Body of pancreas (tissue), 4 donors: ENCODE results near the gene DYNLT2B. TPM values are rescaled to one million over a fixed set of nuclear protein-coding genes. Genes with fewer than 3 reads are reported as not detected.
A peak's percentile ranks its signal among the peaks of the same experiment; 100 is the strongest.

Source experiments
- ATAC-seq: fragments of 150-250 bp; one replicate; pipeline ENCODE4 v1.9.1; 2016
- DNase-seq, 4 donors: peaks; one replicate each; pipeline ENCODE4 v3.0.0-alpha.2; 2019
- H3K27ac ChIP-seq, 4 donors: fragments of 200-600 bp; sonication (generic); 1 replicate in 3 of 4; 2 replicates in 1 of 4; pipeline versions ENCODE4 v1.5.1 to v1.6.1; 2016 to 2019; ENCODE audit warnings: mild to moderate bottlenecking in 1 of 4, mixed read lengths in 1 of 4, moderate library complexity in 1 of 4
- H3K27me3 ChIP-seq, 2 donors: fragments of 200-600 bp; sonication (generic); one replicate each; pipeline ENCODE4 v1.6.0; 2016; ENCODE audit warnings: mild to moderate bottlenecking in 1 of 2
- H3K36me3 ChIP-seq, 2 donors: fragments of 200-600 bp; sonication (generic); replicated peaks in 1 of 2; 2 replicates each; pipeline ENCODE4 v1.5.1; 2016; ENCODE audit warnings: low read depth in 2 of 2; ENCODE audit not compliant: insufficient read depth in 1 of 2
- H3K4me1 ChIP-seq: fragments of 200-600 bp; sonication (generic); one replicate; pipeline ENCODE4 v1.6.0; 2016
- H3K4me3 ChIP-seq, 2 donors: fragments of 200-600 bp; sonication (generic); 1 replicate in 1 of 2; 2 replicates in 1 of 2; pipeline ENCODE4 v1.5.1; 2016 to 2019
- H3K9me3 ChIP-seq, 3 donors: fragments of 200-600 bp; sonication (generic); 1 replicate in 2 of 3; 2 replicates in 1 of 3; pipeline ENCODE4 v1.5.1; 2016
- POLR2A ChIP-seq, 3 donors: fragments of 450-650 bp; IDR thresholded peaks; one replicate each; pipeline ENCODE4 v1.6.1; 2016; ENCODE audit warnings: antibody characterized with exemption in 3 of 3, mild to moderate bottlenecking in 2 of 3
- WGBS, 2 donors: methylation state at CpG; one replicate each; pipeline ENCODE4 v1.1.5; 2017; 5-methylcytosine and 5-hydroxymethylcytosine counted together
- intact Hi-C: fragments of 100-400 bp; cut with DNase I; formaldehyde crosslinking; loops from one replicate; pipeline ENCODE4 v1.15.1; 2023
- total RNA-seq, 2 donors: library from RNA; depleted of rRNA; stranded (reverse); fragments of >200 nt; gene quantifications; one replicate each; pipeline ENCODE4 v1.1.0, GENCODE V29; 2016
- TF ChIP-seq, protein P1 (sequence below), 7 experiments: fragments of 450-650 bp in 4 of 7; fragments of 200-600 bp in 3 of 7; sonication (generic) in 3 of 7; IDR thresholded peaks; one replicate each; pipeline ENCODE4 v1.5.1; 2016 to 2019; ENCODE audit warnings: antibody characterized with exemption in 7 of 7

DYNLT2B gene
- total RNA-seq, 2 donors from 2014 or later: 5.6 to 8.3 TPM

DNA sequence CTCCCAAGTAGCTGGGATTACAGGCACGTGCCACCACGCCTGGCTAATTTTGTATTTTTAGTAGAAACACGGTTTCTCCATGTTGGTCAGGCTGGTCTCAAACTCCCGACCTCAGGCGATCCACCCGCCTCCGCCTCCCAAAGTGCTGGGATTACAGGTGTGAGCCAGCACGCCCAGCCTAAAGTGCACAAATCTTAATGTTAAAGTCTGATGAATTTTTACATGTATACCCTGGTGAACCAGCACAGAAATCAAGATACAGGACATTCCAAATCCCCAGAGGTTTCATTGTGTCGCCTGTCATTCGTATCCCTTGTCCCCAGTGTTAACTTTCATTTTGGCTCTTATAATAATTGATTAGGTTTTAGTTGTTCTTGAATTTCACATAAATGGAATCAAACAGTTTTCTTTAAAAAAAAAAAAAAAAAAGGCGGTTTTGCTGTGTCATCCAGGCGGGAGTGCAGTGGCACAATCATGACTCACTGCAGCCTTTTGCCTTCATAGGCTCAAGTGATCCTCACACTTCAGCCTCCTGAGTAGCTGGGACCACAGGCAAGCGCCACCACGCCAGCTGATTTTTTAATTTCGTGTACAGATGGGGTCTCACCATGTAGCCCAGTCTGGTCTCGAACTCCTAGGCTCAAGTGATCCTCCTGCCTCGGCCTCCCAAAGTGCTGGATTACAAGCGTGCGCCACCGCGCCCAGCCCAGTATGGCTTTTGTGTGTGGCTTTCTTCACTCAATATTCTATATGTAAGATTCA, 21.6 kb upstream of the DYNLT2B start:
- DNase-seq: peak in 1 of 4 donors; percentile 16
- WGBS, 2 donors: 82 to 86% methylated on average over 21 of the region's 21 CpGs
- no peak for ATAC-seq

DNA sequence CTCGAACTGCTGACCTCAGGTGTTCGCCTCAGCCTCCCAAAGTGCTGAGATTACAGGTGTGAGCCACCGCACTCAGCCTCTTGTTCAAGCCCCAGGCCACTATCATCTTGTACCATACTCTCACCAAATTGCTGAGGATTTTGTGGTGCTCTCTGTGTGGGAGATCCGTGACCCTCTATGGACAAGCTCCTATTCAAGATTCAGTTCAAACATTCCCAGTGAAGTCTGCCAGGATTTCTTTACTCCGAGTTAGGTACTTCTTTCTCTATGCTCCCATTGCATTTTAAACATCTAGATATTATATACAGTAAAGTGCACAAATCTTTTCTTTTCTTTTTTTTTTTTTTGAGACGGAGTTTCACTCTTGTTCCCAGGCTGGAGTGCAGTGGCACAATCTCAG, 21.0 kb upstream of the DYNLT2B start:
- WGBS, 2 donors: 76 to 85% methylated on average over 6 of the region's 6 CpGs
- intact Hi-C loops: no loop called here
- no peak overlapping the region for H3K4me3 ChIP-seq
- no peaks in the 10 kb centered on the region for H3K27me3 ChIP-seq
- peaks cover 11% of the 10 kb centered on the region for H3K4me1 ChIP-seq
- no peak overlapping the region for H3K27ac ChIP-seq
- ATAC-seq: no peak
- TF ChIP-seq POLR2A (IDR thresholded peaks at IDR 0.05): no peak
- TF ChIP-seq, protein P1, sequence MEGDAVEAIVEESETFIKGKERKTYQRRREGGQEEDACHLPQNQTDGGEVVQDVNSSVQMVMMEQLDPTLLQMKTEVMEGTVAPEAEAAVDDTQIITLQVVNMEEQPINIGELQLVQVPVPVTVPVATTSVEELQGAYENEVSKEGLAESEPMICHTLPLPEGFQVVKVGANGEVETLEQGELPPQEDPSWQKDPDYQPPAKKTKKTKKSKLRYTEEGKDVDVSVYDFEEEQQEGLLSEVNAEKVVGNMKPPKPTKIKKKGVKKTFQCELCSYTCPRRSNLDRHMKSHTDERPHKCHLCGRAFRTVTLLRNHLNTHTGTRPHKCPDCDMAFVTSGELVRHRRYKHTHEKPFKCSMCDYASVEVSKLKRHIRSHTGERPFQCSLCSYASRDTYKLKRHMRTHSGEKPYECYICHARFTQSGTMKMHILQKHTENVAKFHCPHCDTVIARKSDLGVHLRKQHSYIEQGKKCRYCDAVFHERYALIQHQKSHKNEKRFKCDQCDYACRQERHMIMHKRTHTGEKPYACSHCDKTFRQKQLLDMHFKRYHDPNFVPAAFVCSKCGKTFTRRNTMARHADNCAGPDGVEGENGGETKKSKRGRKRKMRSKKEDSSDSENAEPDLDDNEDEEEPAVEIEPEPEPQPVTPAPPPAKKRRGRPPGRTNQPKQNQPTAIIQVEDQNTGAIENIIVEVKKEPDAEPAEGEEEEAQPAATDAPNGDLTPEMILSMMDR (IDR thresholded peaks at IDR 0.05): no peak
- no peaks in the 10 kb centered on the region for H3K36me3 ChIP-seq
- no peak for DNase-seq
- no peaks in the 10 kb centered on the region for H3K9me3 ChIP-seq

More for the DNA sequence above, 21.6 kb upstream of the DYNLT2B start:
- no peaks in the 10 kb centered on the region for H3K27me3 ChIP-seq
- no peak overlapping the region for H3K4me3 ChIP-seq
- peaks cover 11% of the 10 kb centered on the region for H3K4me1 ChIP-seq
- no peaks in the 10 kb centered on the region for H3K9me3 ChIP-seq
- TF ChIP-seq POLR2A (IDR thresholded peaks at IDR 0.05): no peak
- TF ChIP-seq, protein P1 (IDR thresholded peaks at IDR 0.05): no peak
- intact Hi-C loops: no loop called here
- no peak overlapping the region for H3K27ac ChIP-seq
- no peaks in the 10 kb centered on the region for H3K36me3 ChIP-seq

DNA sequence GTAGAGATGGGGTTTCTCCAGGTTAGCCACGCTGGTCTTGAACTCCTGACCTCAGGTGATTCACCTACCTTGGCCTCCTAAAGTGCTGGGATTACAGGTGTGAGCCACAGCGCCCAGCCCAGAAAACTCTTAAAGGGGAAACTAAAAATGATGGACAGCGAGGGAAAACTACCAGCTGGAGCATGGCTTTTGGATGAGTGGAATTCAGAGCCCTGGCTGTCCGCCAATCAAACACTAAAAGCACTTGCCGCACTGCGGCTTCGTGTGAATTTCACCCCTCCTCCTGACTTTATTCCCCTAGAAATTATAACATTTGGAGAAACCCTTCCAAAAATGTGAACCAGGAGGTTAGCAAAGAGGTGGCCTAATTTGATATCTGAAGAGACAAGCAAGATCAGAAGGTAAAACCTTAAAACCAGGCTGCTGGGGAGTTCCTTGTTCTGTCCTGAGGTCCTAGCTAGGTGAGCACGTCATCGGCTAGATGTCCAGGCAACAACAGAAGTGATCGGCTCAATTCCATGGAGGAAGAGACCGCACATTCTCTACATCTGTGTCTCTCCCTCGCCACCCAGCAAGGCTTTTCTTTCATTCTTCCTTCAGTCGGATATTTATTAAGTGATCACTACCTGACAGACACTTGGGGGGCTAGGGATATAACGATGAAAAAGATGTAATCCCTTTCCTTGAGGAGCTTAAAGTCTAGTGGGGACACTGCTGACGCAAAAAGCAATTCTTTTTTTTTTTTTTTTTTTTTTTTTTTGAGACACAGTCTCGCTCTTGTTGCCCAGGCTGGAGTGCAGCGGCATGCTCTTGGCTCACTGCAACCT, 18.5 kb upstream of the DYNLT2B start:
- H3K27ac ChIP-seq: peak overlapping the region in 2 of 4 donors; percentile 27 to 64
- intact Hi-C loops: no loop called here
- 42 to 52% methylated on average over 16 to 17 of the region's 17 CpGs for WGBS, 2 donors

DNA sequence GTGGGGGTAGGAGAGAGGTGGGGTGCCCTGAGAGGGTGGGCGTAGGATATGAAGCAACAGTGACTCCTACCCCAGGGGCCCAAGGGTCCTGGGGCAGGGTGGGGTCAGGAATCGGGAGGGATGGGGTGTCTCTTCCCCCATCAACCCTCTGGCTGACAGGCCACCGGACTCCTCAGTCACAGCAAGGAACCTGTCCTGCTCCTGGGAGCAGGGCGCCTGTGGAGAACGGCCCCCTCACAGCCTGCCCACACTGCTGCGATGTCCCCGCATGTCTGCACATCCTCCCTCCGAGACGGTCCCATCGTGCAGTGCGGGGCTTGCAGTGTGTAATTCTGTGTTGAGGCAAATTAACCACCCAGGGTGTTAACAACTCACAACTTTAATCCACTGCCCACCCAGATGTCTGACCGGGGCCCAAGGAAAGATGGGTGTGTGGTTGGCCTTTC, 17.5 kb upstream of the DYNLT2B start:
- Histone ChIP-seq H3K4me1 (peaks cover 11% of the 10 kb centered on the region), H3K9me3 (no peaks in the 10 kb centered on the region), H3K36me3 (no peaks in the 10 kb centered on the region), H3K27me3 (no peaks in the 10 kb centered on the region), H3K4me3 (no peak overlapping the region), H3K27ac (no peak overlapping the region)
- DNase-seq (no peak), ATAC-seq (no peak)
- intact Hi-C loops: no loop called here
- 65 to 80% methylated on average over 8 to 12 of the region's 12 CpGs for WGBS, 2 donors
- TF ChIP-seq POLR2A (IDR thresholded peaks at IDR 0.05): no peak
- TF ChIP-seq, protein P1 (IDR thresholded peaks at IDR 0.05): no peak

More for the DNA sequence above, 18.5 kb upstream of the DYNLT2B start:
- TF ChIP-seq, protein P1 (IDR thresholded peaks at IDR 0.05): no peak
- no peak for TF ChIP-seq POLR2A (IDR thresholded peaks at IDR 0.05)
- peaks cover 11% of the 10 kb centered on the region for H3K4me1 ChIP-seq
- H3K36me3 ChIP-seq: no peaks in the 10 kb centered on the region
- H3K27me3 ChIP-seq: no peaks in the 10 kb centered on the region
- peak; percentile 84 for ATAC-seq
- no peak overlapping the region for H3K4me3 ChIP-seq
- no peaks in the 10 kb centered on the region for H3K9me3 ChIP-seq
- DNase-seq: peak; percentile 82 to 89 (median 84)
